HepG2 (cell line): Measurements from ENCODE around the gene HDHD3. TPM values are rescaled to one million over a fixed set of nuclear protein-coding genes. Genes with fewer than 3 reads are reported as not detected.

Experiments
- ATAC-seq: fragments of 200-7000 bp; cut with Tn5 transposase; 3 replicates; pipeline ENCODE4 v1.9.1; 2020; ENCODE audit warnings: mild to moderate bottlenecking, moderate library complexity
- BruUV-seq: library from RNA; stranded (reverse); fragments of 400-500 nt; replicated peaks from 2 replicates; lab custom pipeline; 2021; lab: Mats Ljungman, UMichigan
- CTCF ChIA-PET: fragments of 300-600 bp; formaldehyde crosslinking; extraction: SDS; loops from one replicate; lab custom pipeline; 2021; ENCODE audit warnings: low total read pairs, inconsistent platforms, low intra/inter-chr PET ratio; lab: Yijun Ruan, JAX
- POLR2A ChIA-PET: fragments of 350-600 bp; sonication (Branson Sonifier 250); formaldehyde crosslinking; loops from one replicate; lab custom pipeline; 2020; ENCODE audit warnings: antibody characterized with exemption, inconsistent platforms; lab: Yijun Ruan, JAX
- DNase-seq: peaks from one replicate; pipeline ENCODE4 v3.0.0-alpha.2; 2015; ENCODE audit warnings: low spot score
- FAIRE-seq: peaks from 3 replicates; lab custom pipeline; 2011; peaks lifted over from hg19 to GRCh38; lab: Jason Lieb, UNC
- H2AFZ ChIP-seq: one replicate; pipeline ENCODE4 v1.6.1; 2011; ENCODE audit warnings: low read length, inconsistent platforms
- H3K27ac ChIP-seq: fragments of 300-600 bp; 3 replicates; pipeline ENCODE4 v1.8.0; 2011; ENCODE audit warnings: mixed run types, mild to moderate bottlenecking, mixed read lengths, low read length, inconsistent platforms; ENCODE audit not compliant: insufficient read depth; ENCODE audit errors: extremely low read length
- H3K27me3 ChIP-seq, 2 experiments: fragments of 200-600 bp in 1 of 2; 2 replicates in 1 of 2; 3 replicates in 1 of 2; pipeline versions ENCODE4 v1.6.0 to v1.8.0; 2011; ENCODE audit warnings: low read length in 2 of 2, mild to moderate bottlenecking in 2 of 2, moderate library complexity in 2 of 2, inconsistent platforms in 1 of 2; ENCODE audit not compliant: insufficient read depth in 2 of 2, control insufficient read depth in 1 of 2
- H3K36me3 ChIP-seq, 2 experiments: fragments of 200-600 bp in 1 of 2; replicated peaks in 1 of 2; 2 replicates in 1 of 2; 3 replicates in 1 of 2; pipeline versions ENCODE4 v1.5.1 to v1.8.0; 2011; ENCODE audit warnings: low read length in 2 of 2, inconsistent platforms in 1 of 2; ENCODE audit not compliant: insufficient read depth in 2 of 2, control insufficient read depth in 1 of 2
- H3K4me1 ChIP-seq: 2 replicates; pipeline ENCODE4 v1.5.1; 2012; ENCODE audit warnings: low read length, inconsistent platforms; ENCODE audit not compliant: insufficient read depth
- H3K4me2 ChIP-seq: 2 replicates; pipeline ENCODE4 v1.6.0; 2011; ENCODE audit warnings: low read depth, low read length, inconsistent platforms
- H3K4me3 ChIP-seq, 3 experiments: fragments of 200-600 bp in 1 of 3; sonication (generic), shearing (Covaris generic) in 1 of 3; replicated peaks in 1 of 3; 2 replicates each; pipeline ENCODE4 v1.5.1; 2011 to 2016; ENCODE audit warnings: low read length in 3 of 3, inconsistent platforms in 2 of 3, low read depth in 2 of 3, mild to moderate bottlenecking in 2 of 3, control low read depth in 1 of 3, mixed read lengths in 1 of 3; ENCODE audit not compliant: insufficient read depth in 1 of 3
- H3K79me2 ChIP-seq: one replicate; pipeline ENCODE4 v1.6.1; 2011; ENCODE audit warnings: low read length, inconsistent platforms; ENCODE audit not compliant: insufficient read depth
- H3K9ac ChIP-seq: 2 replicates; pipeline ENCODE4 v1.6.0; 2011; ENCODE audit warnings: mild to moderate bottlenecking, low read depth, low read length, inconsistent platforms; ENCODE audit not compliant: insufficient read depth
- H3K9me3 ChIP-seq: 2 replicates; pipeline ENCODE4 v1.5.1; 2012; ENCODE audit warnings: mild to moderate bottlenecking, low read length
- H4K20me1 ChIP-seq: 2 replicates; pipeline ENCODE4 v1.6.0; 2011; ENCODE audit warnings: inconsistent platforms, mild to moderate bottlenecking, low read length, moderate library complexity; ENCODE audit not compliant: insufficient read depth
- ARID5B ChIP-seq: IDR thresholded peaks from 2 replicates; pipeline ENCODE4 v1.4.0; 2020; ENCODE audit warnings: mild to moderate bottlenecking, missing genetic modification reagents
- ETV5 ChIP-seq: IDR thresholded peaks from 2 replicates; pipeline ENCODE4 v1.6.1; 2018; ENCODE audit warnings: missing biosample characterization, missing genetic modification reagents, inconsistent platforms, borderline replicate concordance
- GPBP1L1 ChIP-seq: sonication (generic); formaldehyde crosslinking; IDR thresholded peaks from 2 replicates; pipeline ENCODE4 v1.5.0; 2020; ENCODE audit warnings: mild to moderate bottlenecking, missing genetic modification reagents
- HNF4A ChIP-seq: sonication (generic); formaldehyde crosslinking; IDR thresholded peaks from 2 replicates; pipeline ENCODE4 v1.4.0; 2020; ENCODE audit warnings: missing genetic modification reagents
- NFE2L2 ChIP-seq: fragments of 150-350 bp; IDR thresholded peaks from 2 replicates; pipeline ENCODE4 v1.6.1; 2014; ENCODE audit warnings: low read length
- NR2F6 ChIP-seq, 2 experiments: IDR thresholded peaks; 2 replicates each; pipeline ENCODE4 v1.6.1; 2016; ENCODE audit warnings: antibody characterized with exemption in 1 of 2, mild to moderate bottlenecking in 1 of 2
- PAXIP1 ChIP-seq: sonication (generic); formaldehyde crosslinking; conservative IDR thresholded peaks from 2 replicates; pipeline ENCODE4 v1.4.0; 2020; ENCODE audit warnings: mild to moderate bottlenecking, missing genetic modification reagents, moderate library complexity
- RARA ChIP-seq: IDR thresholded peaks from 2 replicates; pipeline ENCODE4 v1.6.1; 2016; ENCODE audit warnings: missing genetic modification reagents, missing compliant biosample characterization
- SALL1 ChIP-seq: sonication (generic); formaldehyde crosslinking; IDR thresholded peaks from 2 replicates; pipeline ENCODE4 v1.8.0; 2022; ENCODE audit warnings: mild to moderate bottlenecking, missing genetic modification reagents
- SAP130 ChIP-seq: IDR thresholded peaks from 2 replicates; pipeline ENCODE4 v1.6.1; 2016; ENCODE audit warnings: low read depth
- SKI ChIP-seq: fragments of 450-650 bp; IDR thresholded peaks from one replicate; pipeline ENCODE4 v1.6.1; 2018; ENCODE audit warnings: mild to moderate bottlenecking; ENCODE audit not compliant: partially characterized antibody
- ZNF253 ChIP-seq: sonication (generic); formaldehyde crosslinking; IDR thresholded peaks from 2 replicates; pipeline ENCODE4 v1.8.0; 2022; ENCODE audit warnings: mild to moderate bottlenecking, missing genetic modification reagents, borderline replicate concordance
- ZNF7 ChIP-seq: IDR thresholded peaks from 2 replicates; pipeline ENCODE4 v1.6.1; 2016; ENCODE audit warnings: missing biosample characterization, missing genetic modification reagents
- WGBS: methylation state at CpG from one replicate; pipeline ENCODE4 v1.1.6; 2017; ENCODE audit warnings: low lambda C conversion rate; 5-methylcytosine and 5-hydroxymethylcytosine counted together
- in situ Hi-C: cut with HindIII; loops from 2 replicates; pipeline ENCODE4 v1.10.0; 2017; ENCODE audit warnings: low pct_unique_long_range_greater_than_20kb; ENCODE audit not compliant: extremely low pct_ligation_motif_present
- intact Hi-C: fragments of 100-400 bp; cut with micrococcal nuclease; formaldehyde crosslinking; loops from one replicate; pipeline ENCODE4 v1.10.0; 2022; ENCODE audit not compliant: unreplicated experiment
- polyA plus RNA-seq, 8 experiments: library from polyadenylated mRNA; depleted of rRNA in 3 of 8; stranded (reverse) in 7 of 8; unstranded in 1 of 8; fragments of >200 nt; fragmentation: Illumina TruSeq in 4 of 8; extraction: Trizol in 4 of 8; gene quantifications; 2 replicates each; pipeline versions ENCODE4 v1.2.1 to v1.2.3, GENCODE V29; 2011 to 2016; ENCODE audit warnings: low read depth in 4 of 8, missing spikeins in 1 of 8, mixed read lengths in 1 of 8; ENCODE audit not compliant: insufficient read depth in 1 of 8
- total RNA-seq, 5 experiments: library from RNA; depleted of rRNA; stranded (reverse); fragments of >200 nt; fragmentation: Illumina TruSeq; extraction: Trizol; gene quantifications; 2 replicates each; pipeline ENCODE4 v1.2.3, GENCODE V29; 2016; ENCODE audit warnings: low read depth in 1 of 5

HDHD3 gene
- total and polyA plus RNA-seq, 2 of the 13 experiments (the other 11 are each of a cell fraction or from before 2014, with no cell fraction given) = 23.1 to 38.5 TPM

- in situ Hi-C loops (no loop called here), intact Hi-C loops (no loop called here)
- CTCF ChIA-PET = no interaction called here
- Histone ChIP-seq H3K27me3 (no peaks in the 10 kb centered on the region), H3K27ac (no peak overlapping the region), H3K4me1 (peaks cover 72% of the 10 kb centered on the region), H3K36me3 (no peaks in the 10 kb centered on the region), H3K9me3 (no peaks in the 10 kb centered on the region), H3K4me3 (no peak overlapping the region), H3K79me2 (no peaks in the 10 kb centered on the region), H2AFZ (no peak overlapping the region), H4K20me1 (peaks cover 1% of the 10 kb centered on the region; the same call in 1 of the 2 replicates), H3K9ac (no peak overlapping the region), H3K4me2 (peak overlapping the region; percentile 34; the same call in 1 of the 2 replicates)
- ATAC-seq (no peak; the same call in 2 of the 3 replicates), DNase-seq (no peak), FAIRE-seq (no peak)
- POLR2A ChIA-PET = interaction anchor here (0.8 to 2.2 kb wide), 3 partner anchors 19 to 93 kb away, joined by 3 to 6 read pairs (median 4); partner anchors contain the start of genes C9orf43, CDC26 and POLE3
- WGBS = 31% methylated on average over 5 of the region's 5 CpGs
- BruUV-seq = no TSS peak
- TF ChIP-seq NFE2L2 (no peak), GPBP1L1 (CRISPR knock-in tag) (no peak), ETV5 (peak; percentile 69; the same call in 1 of the 2 replicates), SKI (peak; percentile 13), ARID5B (CRISPR knock-in tag) (peak; percentile 27; the same call in 1 of the 2 replicates), SAP130 (CRISPR knock-in tag) (peak; percentile 15; the same call in 1 of the 2 replicates), SALL1 (peak; percentile 49; the same call in 1 of the 2 replicates), RARA (CRISPR knock-in tag) (peak; percentile 91), NR2F6 (IDR thresholded peaks at IDR 0.05) (0 out of 2 replicates have a peak, but pooled peaks have one; percentile 41), NR2F6 (CRISPR knock-in tag; IDR thresholded peaks at IDR 0.05) (peak; percentile 59; the same call in 1 of the 2 replicates), ZNF7 (CRISPR knock-in tag) (no peak), HNF4A (peak; percentile 23; the same call in 1 of the 2 replicates), ZNF253 (no peak), PAXIP1 (CRISPR knock-in tag) (0 out of 2 replicates have a peak, but pooled peaks have one; percentile 24)
Observed at GRCh38 chr9:113368348-113368981, 8.3 kb downstream of the HDHD3 start.
